Measurements from ENCODE around the gene P2RY8.

DNA sequence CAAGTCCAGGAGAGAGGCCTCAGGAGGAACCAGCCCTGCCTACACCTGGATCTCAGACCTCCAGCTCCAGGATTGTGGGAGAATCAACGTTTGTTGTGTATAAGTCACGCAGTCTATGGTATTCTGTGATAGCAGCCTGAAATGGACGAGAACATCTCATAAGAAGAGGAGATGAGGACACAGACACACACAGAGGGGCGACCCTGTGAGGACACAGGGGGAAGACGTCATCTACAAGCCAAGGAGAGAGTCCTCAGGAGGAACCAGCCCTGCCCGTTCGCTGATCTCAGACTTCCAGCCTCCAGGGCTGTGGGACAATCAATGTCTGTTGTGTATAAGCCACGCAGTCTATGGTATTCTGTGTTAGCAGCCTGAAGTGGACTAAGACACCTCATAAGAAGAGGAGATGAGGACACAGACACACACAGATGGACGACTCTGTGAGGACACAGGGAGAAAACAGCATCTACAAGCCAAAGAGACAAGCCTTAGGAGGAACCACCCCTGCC lies 20.3 kb downstream of the P2RY8 start:
- TF ChIP-seq, protein P1, sequence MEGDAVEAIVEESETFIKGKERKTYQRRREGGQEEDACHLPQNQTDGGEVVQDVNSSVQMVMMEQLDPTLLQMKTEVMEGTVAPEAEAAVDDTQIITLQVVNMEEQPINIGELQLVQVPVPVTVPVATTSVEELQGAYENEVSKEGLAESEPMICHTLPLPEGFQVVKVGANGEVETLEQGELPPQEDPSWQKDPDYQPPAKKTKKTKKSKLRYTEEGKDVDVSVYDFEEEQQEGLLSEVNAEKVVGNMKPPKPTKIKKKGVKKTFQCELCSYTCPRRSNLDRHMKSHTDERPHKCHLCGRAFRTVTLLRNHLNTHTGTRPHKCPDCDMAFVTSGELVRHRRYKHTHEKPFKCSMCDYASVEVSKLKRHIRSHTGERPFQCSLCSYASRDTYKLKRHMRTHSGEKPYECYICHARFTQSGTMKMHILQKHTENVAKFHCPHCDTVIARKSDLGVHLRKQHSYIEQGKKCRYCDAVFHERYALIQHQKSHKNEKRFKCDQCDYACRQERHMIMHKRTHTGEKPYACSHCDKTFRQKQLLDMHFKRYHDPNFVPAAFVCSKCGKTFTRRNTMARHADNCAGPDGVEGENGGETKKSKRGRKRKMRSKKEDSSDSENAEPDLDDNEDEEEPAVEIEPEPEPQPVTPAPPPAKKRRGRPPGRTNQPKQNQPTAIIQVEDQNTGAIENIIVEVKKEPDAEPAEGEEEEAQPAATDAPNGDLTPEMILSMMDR (IDR thresholded peaks at IDR 0.05): no peak
- no peak for TF ChIP-seq EZH2 (IDR thresholded peaks at IDR 0.05)

All from neural progenitor cell (in vitro differentiated cells).